Measurements from ENCODE around the gene SH3RF2. TPM values are rescaled to one million over a fixed set of nuclear protein-coding genes. Genes with fewer than 3 reads are reported as not detected.

SH3RF2 gene
- total RNA-seq, 2 donors from 2014 or later: 2.6 to 3.2 TPM

GRCh38 chr5:146025681-146026080, 89.3 kb downstream of the SH3RF2 start:
- Mint-ChIP-seq H3K4me1 (peaks cover 38% of the 10 kb centered on the region), H3K9me3 (no peaks in the 10 kb centered on the region), H3K36me3 (ENCODE audit: low read depth) (no peaks in the 10 kb centered on the region), H3K4me3 (no peak overlapping the region), H3K27ac (peak overlapping the region; percentile 28), H3K27me3 (ENCODE audit: insufficient read depth) (peaks cover 10% of the 10 kb centered on the region)
- Histone ChIP-seq H3K36me3 (ENCODE audit: control insufficient read depth, insufficient read depth, low read length) (no peaks in the 10 kb centered on the region), H3K27ac (ENCODE audit: low read depth, low read length) (no peak overlapping the region), H3K9me3 (ENCODE audit: control insufficient read depth, low read length) (no peaks in the 10 kb centered on the region), H3K27me3 (ENCODE audit: control insufficient read depth, insufficient read depth, low read length, poor library complexity, severe bottlenecking) (no peaks in the 10 kb centered on the region), H3K4me3 (ENCODE audit: low read length) (no peak overlapping the region), H3K4me1 (ENCODE audit: control insufficient read depth, insufficient read depth, low read length) (peaks cover 20% of the 10 kb centered on the region), H3K9ac (ENCODE audit: extremely low read depth, low read length, poor library complexity, severe bottlenecking) (no peak overlapping the region)
- 17 to 20% methylated on average over 1 of the region's 1 CpG for WGBS, 2 experiments (ENCODE audit: insufficient coverage in 1 of 2, insufficient read length in 1 of 2)
- TF ChIP-seq CTCF (conservative IDR thresholded peaks at IDR 0.05): no peak
- no peak for DNase-seq

GRCh38 chr5:146026307-146027010, 90.1 kb downstream of the SH3RF2 start:
- Mint-ChIP-seq H3K4me1 (peaks cover 38% of the 10 kb centered on the region), H3K9me3 (no peaks in the 10 kb centered on the region), H3K27ac (peak overlapping the region; percentile 46), H3K4me3 (no peak overlapping the region), H3K36me3 (ENCODE audit: low read depth) (no peaks in the 10 kb centered on the region), H3K27me3 (ENCODE audit: insufficient read depth) (peaks cover 10% of the 10 kb centered on the region)
- no peak overlapping the region for H3K4me3 ChIP-seq (ENCODE audit: low read length)
- no peaks in the 10 kb centered on the region for H3K36me3 ChIP-seq (ENCODE audit: control insufficient read depth, insufficient read depth, low read length)
- DNase-seq: peak; percentile 73
- WGBS, 2 experiments (ENCODE audit: insufficient coverage in 1 of 2, insufficient read length in 1 of 2): 63% methylated on average over 4 to 8 of the region's 8 CpGs
- no peak overlapping the region for H3K27ac ChIP-seq (ENCODE audit: low read depth, low read length)
- H3K9me3 ChIP-seq (ENCODE audit: control insufficient read depth, low read length): no peaks in the 10 kb centered on the region
- H3K27me3 ChIP-seq (ENCODE audit: control insufficient read depth, insufficient read depth, low read length, poor library complexity, severe bottlenecking): no peaks in the 10 kb centered on the region
- H3K9ac ChIP-seq (ENCODE audit: extremely low read depth, low read length, poor library complexity, severe bottlenecking): no peak overlapping the region
- peaks cover 20% of the 10 kb centered on the region for H3K4me1 ChIP-seq (ENCODE audit: control insufficient read depth, insufficient read depth, low read length)
- no peak for TF ChIP-seq CTCF (conservative IDR thresholded peaks at IDR 0.05)

GRCh38 chr5:146027751-146028150, 91.4 kb downstream of the SH3RF2 start:
- H3K36me3 ChIP-seq (ENCODE audit: control insufficient read depth, insufficient read depth, low read length): no peaks in the 10 kb centered on the region
- H3K27me3 Mint-ChIP-seq (ENCODE audit: insufficient read depth): peaks cover 10% of the 10 kb centered on the region
- H3K27ac ChIP-seq (ENCODE audit: low read depth, low read length): no peak overlapping the region
- H3K9ac ChIP-seq (ENCODE audit: extremely low read depth, low read length, poor library complexity, severe bottlenecking): no peak overlapping the region
- 86 to 89% methylated on average over 6 to 10 of the region's 10 CpGs for WGBS, 2 experiments (ENCODE audit: insufficient coverage in 1 of 2, insufficient read length in 1 of 2)
- peaks cover 23% of the 10 kb centered on the region for H3K4me1 ChIP-seq (ENCODE audit: control insufficient read depth, insufficient read depth, low read length)
- no peak overlapping the region for H3K4me3 Mint-ChIP-seq
- no peaks in the 10 kb centered on the region for H3K9me3 ChIP-seq (ENCODE audit: control insufficient read depth, low read length)
- no peak for DNase-seq
- H3K27me3 ChIP-seq (ENCODE audit: control insufficient read depth, insufficient read depth, low read length, poor library complexity, severe bottlenecking): no peaks in the 10 kb centered on the region
- H3K9me3 Mint-ChIP-seq: no peaks in the 10 kb centered on the region
- no peaks in the 10 kb centered on the region for H3K36me3 Mint-ChIP-seq (ENCODE audit: low read depth)
- TF ChIP-seq CTCF (conservative IDR thresholded peaks at IDR 0.05): no peak
- H3K27ac Mint-ChIP-seq: no peak overlapping the region
- H3K4me1 Mint-ChIP-seq: peaks cover 39% of the 10 kb centered on the region
- H3K4me3 ChIP-seq (ENCODE audit: low read length): no peak overlapping the region

Measured in endodermal cell (in vitro differentiated cells).